MCF 10A (cell line): ENCODE results near the gene CDH15. TPM values are rescaled to one million over a fixed set of nuclear protein-coding genes. Genes with fewer than 3 reads are reported as not detected.

Experiments used
- BruUV-seq: library from RNA; stranded (reverse); fragments of 400-500 nt; replicated peaks from 2 replicates; lab custom pipeline; 2021; lab: Mats Ljungman, UMichigan
- CTCF ChIA-PET: fragments of 300-600 bp; sonication (Branson Sonifier 250); formaldehyde crosslinking; extraction: SDS; loops from one replicate; lab custom pipeline; 2021; ENCODE audit warnings: antibody characterized with exemption, inconsistent platforms; lab: Yijun Ruan, JAX
- POLR2A ChIA-PET: fragments of 300-600, 350-650 bp; sonication (Branson Sonifier 250); formaldehyde crosslinking; extraction: SDS; loops from one replicate; lab custom pipeline; 2020; ENCODE audit warnings: antibody characterized with exemption, inconsistent platforms; lab: Yijun Ruan, JAX
- DNase-seq: peaks from one replicate; pipeline ENCODE4 v3.0.0-alpha.2; 2018; ENCODE audit not compliant: unreplicated experiment
- H3K27ac Mint-ChIP-seq: one replicate; pipeline ENCODE4 v1.8.0; 2022; ENCODE audit warnings: mild to moderate bottlenecking, low read depth, mixed read lengths; ENCODE audit not compliant: unreplicated experiment
- H3K27me3 Mint-ChIP-seq: one replicate; pipeline ENCODE4 v1.8.0; 2022; ENCODE audit warnings: mixed read lengths; ENCODE audit not compliant: insufficient read depth, unreplicated experiment
- H3K36me3 Mint-ChIP-seq: one replicate; pipeline ENCODE4 v1.8.0; 2022; ENCODE audit warnings: mild to moderate bottlenecking, moderate library complexity, mixed read lengths; ENCODE audit not compliant: insufficient read depth, unreplicated experiment
- H3K4me1 Mint-ChIP-seq: one replicate; pipeline ENCODE4 v1.8.0; 2022; ENCODE audit warnings: mixed read lengths; ENCODE audit not compliant: insufficient read depth, unreplicated experiment
- H3K4me3 Mint-ChIP-seq: one replicate; pipeline ENCODE4 v1.8.0; 2022; ENCODE audit warnings: mild to moderate bottlenecking, moderate library complexity, mixed read lengths; ENCODE audit not compliant: unreplicated experiment
- H3K9me3 Mint-ChIP-seq: one replicate; pipeline ENCODE4 v1.8.0; 2022; ENCODE audit warnings: mixed read lengths; ENCODE audit not compliant: unreplicated experiment
- intact Hi-C: fragments of 100-400 bp; cut with micrococcal nuclease; formaldehyde crosslinking; loops from 2 replicates; pipeline ENCODE4 v1.14.1; 2022
- total RNA-seq: library from RNA; stranded (reverse); gene quantifications from 2 replicates; pipeline ENCODE4 v1.2.3, GENCODE V29; 2022
- TF ChIP-seq, protein P1 (sequence below): fragments of 200-600 bp; IDR thresholded peaks from one replicate; pipeline ENCODE4 v1.8.0; 2022; ENCODE audit warnings: antibody characterized with exemption, mild to moderate bottlenecking; ENCODE audit not compliant: unreplicated experiment

Gene CDH15
- total RNA-seq, 1 experiment from 2014 or later: not detected

DNA sequence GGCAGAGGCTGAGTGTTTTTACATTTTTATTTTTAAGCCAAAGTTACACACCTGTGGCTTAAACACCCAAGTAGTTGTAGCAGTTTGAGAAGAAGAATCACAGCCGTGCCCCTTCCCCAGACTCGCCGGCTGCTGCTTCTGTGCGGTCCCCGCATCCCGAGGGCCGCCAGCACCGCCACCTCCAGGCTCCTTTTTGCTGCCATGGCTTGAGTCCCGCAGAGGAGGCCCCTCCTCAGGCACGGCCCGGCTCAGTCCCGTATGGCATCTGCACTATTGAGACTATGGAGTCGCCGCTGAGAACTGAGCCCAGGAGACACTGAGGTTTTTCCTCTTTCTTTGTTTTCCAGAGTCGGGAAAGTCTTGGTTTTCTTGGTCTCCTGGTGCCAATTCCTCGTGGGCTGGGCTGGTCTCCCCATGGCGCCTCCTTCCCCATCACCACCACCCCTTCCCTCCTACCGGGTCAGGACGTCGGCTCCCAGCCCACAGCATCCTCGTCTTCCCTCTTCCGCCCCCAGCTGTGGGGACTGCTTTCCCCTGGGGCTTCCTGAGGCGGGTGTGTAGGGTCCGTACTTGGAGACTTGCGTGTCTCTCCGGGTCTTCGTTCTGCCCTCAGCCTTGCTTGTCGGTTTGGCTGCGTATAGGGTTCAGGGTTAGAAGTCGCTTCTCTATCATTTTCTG lies 32.6 kb upstream of the CDH15 start:
- peaks cover 40% of the 10 kb centered on the region for H3K36me3 Mint-ChIP-seq
- TF ChIP-seq, protein P1, sequence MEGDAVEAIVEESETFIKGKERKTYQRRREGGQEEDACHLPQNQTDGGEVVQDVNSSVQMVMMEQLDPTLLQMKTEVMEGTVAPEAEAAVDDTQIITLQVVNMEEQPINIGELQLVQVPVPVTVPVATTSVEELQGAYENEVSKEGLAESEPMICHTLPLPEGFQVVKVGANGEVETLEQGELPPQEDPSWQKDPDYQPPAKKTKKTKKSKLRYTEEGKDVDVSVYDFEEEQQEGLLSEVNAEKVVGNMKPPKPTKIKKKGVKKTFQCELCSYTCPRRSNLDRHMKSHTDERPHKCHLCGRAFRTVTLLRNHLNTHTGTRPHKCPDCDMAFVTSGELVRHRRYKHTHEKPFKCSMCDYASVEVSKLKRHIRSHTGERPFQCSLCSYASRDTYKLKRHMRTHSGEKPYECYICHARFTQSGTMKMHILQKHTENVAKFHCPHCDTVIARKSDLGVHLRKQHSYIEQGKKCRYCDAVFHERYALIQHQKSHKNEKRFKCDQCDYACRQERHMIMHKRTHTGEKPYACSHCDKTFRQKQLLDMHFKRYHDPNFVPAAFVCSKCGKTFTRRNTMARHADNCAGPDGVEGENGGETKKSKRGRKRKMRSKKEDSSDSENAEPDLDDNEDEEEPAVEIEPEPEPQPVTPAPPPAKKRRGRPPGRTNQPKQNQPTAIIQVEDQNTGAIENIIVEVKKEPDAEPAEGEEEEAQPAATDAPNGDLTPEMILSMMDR: no peak
- POLR2A ChIA-PET: no interaction called here
- BruUV-seq: no TSS peak
- intact Hi-C loops: no loop called here
- no peak overlapping the region for H3K27ac Mint-ChIP-seq
- H3K4me3 Mint-ChIP-seq: no peak overlapping the region
- no peaks in the 10 kb centered on the region for H3K9me3 Mint-ChIP-seq
- no peaks in the 10 kb centered on the region for H3K27me3 Mint-ChIP-seq
- CTCF ChIA-PET: no interaction called here
- no peak for DNase-seq
- no peaks in the 10 kb centered on the region for H3K4me1 Mint-ChIP-seq

GRCh38 chr16:89139907-89140361 lies 31.6 kb upstream of the CDH15 start:
- no peak for DNase-seq
- no peaks in the 10 kb centered on the region for H3K27me3 Mint-ChIP-seq
- no peak overlapping the region for H3K27ac Mint-ChIP-seq
- H3K4me3 Mint-ChIP-seq: no peak overlapping the region
- ChIA-PET POLR2A (no interaction called here), CTCF (no interaction called here)
- peaks cover 37% of the 10 kb centered on the region for H3K36me3 Mint-ChIP-seq
- no peaks in the 10 kb centered on the region for H3K9me3 Mint-ChIP-seq
- TF ChIP-seq, protein P1: no peak
- intact Hi-C loops: no loop called here
- no peaks in the 10 kb centered on the region for H3K4me1 Mint-ChIP-seq
- BruUV-seq: no TSS peak

- TF ChIP-seq, protein P1: no peak
- POLR2A ChIA-PET: no interaction called here
- no peak for DNase-seq
- Mint-ChIP-seq H3K4me3 (no peak overlapping the region), H3K27ac (no peak overlapping the region), H3K4me1 (no peaks in the 10 kb centered on the region), H3K36me3 (peaks cover 35% of the 10 kb centered on the region), H3K27me3 (no peaks in the 10 kb centered on the region), H3K9me3 (no peaks in the 10 kb centered on the region)
- intact Hi-C loops: no loop called here
- no TSS peak for BruUV-seq
- CTCF ChIA-PET: no interaction called here
Observed at GRCh38 chr16:89140401-89140800, 31.1 kb upstream of the CDH15 start.

DNA sequence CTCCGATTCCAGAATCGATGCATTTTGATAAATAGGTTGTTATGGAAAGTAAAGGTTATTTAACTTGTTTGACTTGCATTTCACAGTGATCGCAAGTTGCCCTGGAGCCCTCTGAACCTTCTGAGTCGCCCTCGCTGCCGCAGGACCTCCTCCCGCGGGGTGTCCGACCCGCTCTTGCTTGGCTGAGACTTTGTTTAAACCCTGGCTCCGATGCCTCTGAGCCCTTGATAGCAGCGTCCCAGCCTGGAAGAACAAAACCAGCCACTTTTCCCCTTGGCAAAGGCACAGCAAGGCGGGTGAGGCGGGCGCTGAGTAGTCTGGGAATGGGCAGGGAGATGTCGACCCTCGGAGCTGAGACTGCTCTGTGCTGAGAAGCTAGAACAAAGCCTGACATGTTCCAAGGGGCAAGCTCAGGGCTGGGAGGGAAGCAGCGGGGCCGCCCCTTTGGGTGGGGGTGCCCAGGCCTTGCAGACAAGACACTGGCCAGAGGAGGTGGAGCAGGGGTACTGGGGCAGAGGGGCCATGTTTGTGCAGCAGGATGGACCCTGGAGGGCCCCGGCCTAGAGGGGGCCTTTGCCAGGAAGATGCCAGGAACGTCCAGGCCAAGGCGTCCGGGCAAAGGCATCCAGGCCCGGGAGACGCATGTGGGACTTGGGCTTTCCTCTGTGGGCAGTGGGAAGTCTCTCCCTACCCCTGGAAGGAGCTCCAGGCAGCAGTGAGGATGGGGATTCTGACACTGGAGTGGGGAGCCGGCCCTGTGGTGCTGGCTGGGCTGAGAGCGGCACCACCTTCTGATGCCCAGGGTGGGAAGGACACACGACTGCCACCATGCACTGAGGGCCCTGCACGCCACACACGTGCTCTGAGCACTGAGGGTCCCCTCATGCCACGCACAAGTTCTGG lies 30.3 kb upstream of the CDH15 start:
- peaks cover 34% of the 10 kb centered on the region for H3K36me3 Mint-ChIP-seq
- DNase-seq: no peak
- H3K4me1 Mint-ChIP-seq: no peaks in the 10 kb centered on the region
- no peaks in the 10 kb centered on the region for H3K9me3 Mint-ChIP-seq
- BruUV-seq: no TSS peak
- ChIA-PET CTCF (no interaction called here), POLR2A (no interaction called here)
- no peak overlapping the region for H3K27ac Mint-ChIP-seq
- TF ChIP-seq, protein P1: no peak
- no peaks in the 10 kb centered on the region for H3K27me3 Mint-ChIP-seq
- H3K4me3 Mint-ChIP-seq: no peak overlapping the region
- intact Hi-C loops: no loop called here
